ENCODE measurements around the gene SETD1B.
"Not testable (repeated sequence)": the region's sequence is repeated elsewhere in the genome, so short reads cannot be mapped to it uniquely, and the experiment has no call there.

Gene SETD1B

DNA sequence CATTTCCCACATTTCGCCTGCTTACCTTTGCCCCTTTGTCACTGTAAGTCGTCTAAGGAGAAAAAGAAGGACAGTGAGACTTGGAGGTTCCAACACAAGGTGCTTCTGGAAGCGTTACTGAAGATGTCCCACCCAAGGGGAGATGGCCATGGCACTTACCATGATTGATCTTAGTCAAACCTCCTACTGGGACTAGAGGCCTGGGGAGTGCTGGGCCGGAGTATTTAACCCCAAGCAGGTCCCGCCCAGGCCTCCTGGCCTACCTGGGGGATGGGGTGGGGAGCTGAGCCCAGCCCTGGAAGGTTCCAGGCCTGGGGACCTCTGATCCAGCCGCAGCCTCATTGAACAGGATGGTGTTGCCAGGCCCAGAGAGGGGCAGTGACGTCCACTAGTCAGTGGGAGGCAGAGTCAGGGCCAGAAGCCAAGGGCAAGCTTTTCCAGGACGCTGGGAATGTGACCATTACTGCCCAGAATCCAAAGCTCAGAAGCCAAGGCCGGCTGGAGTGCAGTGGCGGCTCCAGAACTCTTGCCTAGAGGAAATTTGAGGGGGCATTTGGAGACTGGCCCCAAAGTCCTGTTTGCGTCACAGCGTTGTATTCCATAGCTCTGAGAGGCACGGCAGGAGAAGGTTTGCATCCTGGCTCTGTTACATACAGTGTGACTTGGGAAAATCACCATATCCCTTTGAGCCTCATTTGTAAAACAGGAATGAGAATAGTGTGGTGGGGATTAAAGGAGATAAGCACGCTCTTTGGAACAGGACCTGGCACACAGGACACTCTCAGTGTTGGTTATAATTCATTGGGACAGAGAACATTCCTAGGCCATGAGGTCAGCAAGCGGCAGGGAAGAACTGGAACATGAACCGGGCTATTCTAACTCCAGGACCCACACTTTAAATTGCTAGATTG lies 55.1 kb downstream of the SETD1B start, which contains the start of gene HPD:
TSS of gene HPD (minus strand) at position 198 of the 911 bp plus-strand sequence. CDS start at position 162, 36 bp downstream.
- no peak for DNase-seq

DNA sequence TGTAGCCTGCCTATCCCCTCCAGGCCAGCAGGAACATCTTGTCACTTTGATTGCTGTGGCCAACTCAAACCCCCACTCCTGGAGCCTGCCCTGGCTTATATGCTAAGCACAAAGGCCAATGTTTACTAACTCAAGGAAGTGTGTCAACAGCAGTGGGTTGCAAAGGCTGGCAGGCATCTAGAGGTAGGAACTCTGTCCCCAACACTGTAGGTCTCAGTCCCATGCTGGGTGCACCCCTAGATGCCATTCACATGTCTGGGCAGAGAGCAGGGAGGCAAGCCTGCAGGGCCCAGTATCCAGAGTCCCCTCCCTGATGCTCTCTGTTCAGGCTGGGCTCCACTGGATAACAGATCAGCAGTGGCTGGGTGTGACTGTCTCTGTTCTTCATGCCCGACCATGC lies 56.4 kb downstream of the SETD1B start:
- DNase-seq: no peak

DNA sequence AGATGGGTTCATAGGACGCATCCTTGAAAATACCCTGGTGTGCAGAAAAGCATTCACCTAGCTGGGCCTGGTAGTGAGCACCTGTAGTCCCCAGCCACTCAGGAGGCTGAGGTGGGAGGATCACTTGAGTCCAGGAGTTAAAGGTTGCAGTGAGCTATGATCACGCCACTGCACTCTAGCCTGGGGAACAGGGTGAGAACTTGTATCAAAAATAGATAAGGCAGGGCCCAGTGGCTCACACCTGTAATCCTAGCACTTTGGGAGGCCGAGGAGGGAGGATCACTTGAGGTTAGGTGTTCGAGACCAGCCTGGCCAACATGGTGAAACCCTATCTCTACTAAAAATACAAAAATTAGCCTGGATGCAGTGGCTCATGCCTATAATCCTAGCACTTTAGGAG lies 56.9 kb downstream of the SETD1B start:
- DNase-seq: not testable (repeated sequence)

DNA sequence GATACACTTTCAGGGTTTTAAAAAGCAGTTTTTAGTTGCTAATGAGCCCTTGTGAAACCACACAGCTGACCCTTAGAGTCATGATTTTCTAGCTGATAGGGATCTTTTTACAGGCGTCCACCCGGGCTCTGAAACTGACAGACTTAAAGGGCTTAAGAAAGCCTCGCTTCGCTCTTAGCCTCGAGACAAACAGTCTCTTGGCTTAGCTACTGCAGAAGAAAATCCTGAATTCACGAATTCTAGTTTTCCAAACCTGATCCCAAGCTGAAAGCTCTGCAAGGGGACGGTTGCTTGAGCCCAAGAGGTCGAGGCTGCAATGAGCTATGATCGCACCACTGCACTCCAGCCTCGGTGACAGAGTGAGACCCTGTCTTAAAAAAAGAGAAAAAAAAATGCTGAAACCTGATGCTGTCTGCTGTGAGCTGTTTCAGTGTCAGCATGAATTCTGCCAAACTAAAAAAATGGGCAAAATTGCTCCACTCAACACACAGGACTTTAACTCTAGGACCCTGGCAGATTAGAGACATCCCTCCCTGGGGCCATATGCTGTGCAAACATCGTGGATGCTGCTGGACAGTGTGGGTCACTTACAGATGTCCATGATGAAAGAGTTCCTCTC lies 57.9 kb downstream of the SETD1B start:
- no peak for DNase-seq

DNA sequence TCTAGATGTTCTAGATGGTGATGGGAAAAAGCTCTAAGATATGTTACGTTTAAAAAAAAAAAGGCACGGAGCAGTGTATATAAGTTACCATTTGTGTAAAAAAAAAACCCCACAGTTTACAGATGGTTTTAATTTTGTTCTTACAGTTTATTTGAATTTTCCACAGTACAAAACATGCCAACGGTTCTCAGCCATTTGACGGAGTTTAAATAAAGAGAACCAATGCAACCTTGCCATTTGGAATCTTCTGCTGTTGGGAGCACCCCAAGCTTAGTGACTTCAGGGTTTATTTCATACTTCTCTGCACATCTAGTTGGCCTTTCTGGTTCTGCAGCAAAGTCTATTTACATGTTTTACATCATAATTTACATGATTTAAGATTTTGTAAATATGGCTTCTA lies 62.5 kb downstream of the SETD1B start:
- DNase-seq: no peak

DNA sequence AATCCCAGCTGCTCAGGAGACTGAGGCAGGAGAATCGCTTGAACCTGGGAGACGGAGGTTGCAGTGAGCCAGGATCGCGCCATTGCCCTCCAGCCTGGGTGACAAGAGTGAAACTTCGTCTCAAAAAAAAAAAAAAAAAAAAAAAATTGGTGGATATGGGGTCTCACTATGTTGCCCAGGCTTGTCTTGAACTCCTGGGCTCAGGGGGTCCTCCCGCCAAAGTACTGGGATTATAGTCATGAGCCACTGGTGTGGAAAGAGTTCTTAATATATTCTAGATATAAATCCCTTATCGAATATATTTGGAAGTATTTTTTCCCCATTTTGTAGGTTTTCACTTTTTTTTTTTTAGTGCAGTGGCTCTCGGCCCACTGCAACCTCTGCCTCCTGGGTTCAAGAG lies 65.4 kb downstream of the SETD1B start:
- not testable (repeated sequence) for DNase-seq

DNA sequence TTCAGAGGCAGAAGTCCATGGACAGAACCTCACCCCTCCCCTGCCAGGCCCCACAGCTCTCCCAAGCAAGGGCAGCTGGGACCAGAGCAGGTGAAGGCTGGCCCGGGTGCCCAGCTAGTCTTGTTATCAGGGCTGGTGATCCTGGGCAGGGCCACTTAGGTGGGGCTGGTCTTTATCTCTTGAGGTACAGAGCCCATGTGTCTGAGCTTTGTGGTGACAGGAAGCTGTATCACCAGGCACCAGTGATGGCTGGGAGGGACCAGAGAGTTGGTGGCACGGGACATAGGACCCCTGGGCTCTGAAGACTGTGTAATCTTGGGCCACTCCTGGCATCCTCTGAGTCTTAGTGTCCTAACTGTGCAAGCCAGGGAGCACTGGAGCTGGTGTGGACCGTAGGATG lies 67.7 kb downstream of the SETD1B start:
- DNase-seq: no peak

DNA sequence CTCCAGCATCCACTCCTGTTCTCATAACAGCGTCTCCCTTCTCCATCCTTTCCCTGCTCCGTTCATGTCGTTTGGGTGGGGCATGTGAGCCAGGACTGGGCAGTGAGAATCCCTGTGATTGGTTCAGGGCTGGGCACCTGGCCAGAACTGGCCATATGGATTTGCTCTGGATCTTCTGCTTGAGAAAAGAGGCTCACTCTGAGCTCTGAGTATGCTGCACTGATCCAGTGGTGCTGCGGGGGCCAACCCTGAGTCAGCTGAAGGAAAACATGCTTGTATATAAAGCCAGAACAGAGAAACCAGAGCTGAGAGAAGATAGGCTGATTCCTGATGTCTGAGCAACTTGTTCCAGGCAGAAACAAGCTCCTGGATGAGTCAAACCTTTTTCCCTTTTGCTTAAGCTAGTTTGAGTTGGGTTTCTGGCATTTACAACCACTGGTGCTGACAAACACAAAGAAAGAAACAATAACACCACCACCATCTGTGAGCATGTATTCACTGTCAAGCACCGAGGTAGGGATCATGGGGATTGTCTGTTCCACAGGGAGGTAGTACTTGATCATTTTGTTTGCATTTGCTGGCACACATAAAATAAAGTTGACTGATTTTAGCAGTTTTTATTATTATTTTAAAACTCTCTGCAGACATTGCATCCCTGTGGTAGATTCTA lies 68.9 kb downstream of the SETD1B start:
- DNase-seq: no peak

DNA sequence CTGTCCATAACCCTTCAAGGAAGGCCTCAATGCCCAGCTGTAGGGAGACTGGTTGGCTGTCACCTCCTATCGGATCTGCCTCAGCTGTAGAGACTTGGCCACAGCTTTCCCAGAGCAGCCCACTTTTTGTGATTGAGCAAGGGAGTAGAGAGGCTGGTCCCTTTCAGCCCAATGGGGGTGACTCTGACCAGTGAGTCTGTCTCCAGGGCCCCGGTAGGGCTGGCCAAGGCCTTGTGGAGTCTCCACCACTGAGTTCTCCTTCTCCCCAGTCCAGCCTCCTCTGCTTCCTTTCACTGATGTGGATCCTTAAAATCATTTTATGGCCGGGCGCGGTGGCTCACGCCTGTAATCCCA lies 69.4 kb downstream of the SETD1B start:
- DNase-seq: no peak

DNA sequence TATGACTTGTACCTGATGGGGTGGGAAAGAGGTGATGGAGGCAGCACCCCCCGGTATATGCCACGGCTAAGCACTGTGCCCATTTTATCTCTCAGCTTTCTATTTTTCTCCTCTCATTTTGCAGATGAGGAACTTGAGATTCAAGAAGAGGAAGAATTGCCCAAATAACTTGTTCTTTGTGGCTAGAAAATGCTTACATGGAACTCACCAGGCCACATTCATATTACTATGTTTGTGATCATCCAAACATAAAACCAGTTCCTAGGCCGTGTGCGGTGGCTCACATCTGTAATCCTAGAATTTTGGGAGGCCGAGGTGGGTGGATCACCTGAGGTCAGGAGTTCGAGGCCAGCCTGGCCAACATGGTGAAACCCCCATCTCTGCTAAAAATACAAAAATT lies 70.3 kb downstream of the SETD1B start:
- DNase-seq: no peak

DNA sequence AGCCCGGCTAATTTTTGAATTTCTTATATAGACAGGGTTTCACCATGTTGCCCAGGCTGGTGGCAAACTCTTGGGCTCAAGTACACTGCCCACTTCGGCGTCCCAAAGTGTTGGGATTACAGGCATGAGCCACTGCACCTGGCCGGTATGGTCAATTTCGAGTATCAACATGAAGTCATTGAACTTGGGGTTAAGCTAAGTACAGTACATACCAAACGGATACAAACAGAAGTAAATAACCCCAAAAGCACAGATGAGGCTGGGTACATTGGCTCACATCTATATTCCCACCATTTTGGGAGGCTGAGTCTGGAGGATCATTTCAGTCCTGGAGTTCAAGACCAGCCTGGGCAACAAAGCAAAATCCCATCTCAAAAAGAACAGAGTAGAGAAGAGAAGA lies 71.8 kb downstream of the SETD1B start:
- no peak for DNase-seq

DNA sequence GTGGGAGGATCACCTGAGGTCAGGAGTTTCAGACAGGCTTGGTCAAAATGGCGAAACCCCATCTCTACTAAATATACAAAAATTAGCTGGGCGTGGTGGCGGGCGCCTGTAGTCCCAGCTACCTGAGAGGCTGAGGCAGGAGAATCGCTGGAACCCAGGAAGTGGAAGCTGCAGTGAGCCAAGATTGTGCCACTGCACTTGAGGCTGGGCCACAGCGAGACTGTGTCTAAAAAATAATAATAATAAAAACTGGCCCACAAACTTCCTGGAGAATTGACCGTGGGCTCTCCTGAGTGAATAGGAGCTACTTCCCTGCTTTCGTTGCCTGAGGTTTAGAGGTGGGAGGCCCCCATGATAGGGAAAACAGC lies 72.3 kb downstream of the SETD1B start:
- DNase-seq: not testable (repeated sequence)
